ENCODE results near the gene AMDHD2. TPM values are rescaled to one million over a fixed set of nuclear protein-coding genes. Genes with fewer than 3 reads are reported as not detected.

The AMDHD2 gene
- total and polyA plus RNA-seq, 2 of the 13 experiments (the other 11 are each of a cell fraction or from before 2014, with no cell fraction given) = 33.5 to 39.1 TPM

DNA sequence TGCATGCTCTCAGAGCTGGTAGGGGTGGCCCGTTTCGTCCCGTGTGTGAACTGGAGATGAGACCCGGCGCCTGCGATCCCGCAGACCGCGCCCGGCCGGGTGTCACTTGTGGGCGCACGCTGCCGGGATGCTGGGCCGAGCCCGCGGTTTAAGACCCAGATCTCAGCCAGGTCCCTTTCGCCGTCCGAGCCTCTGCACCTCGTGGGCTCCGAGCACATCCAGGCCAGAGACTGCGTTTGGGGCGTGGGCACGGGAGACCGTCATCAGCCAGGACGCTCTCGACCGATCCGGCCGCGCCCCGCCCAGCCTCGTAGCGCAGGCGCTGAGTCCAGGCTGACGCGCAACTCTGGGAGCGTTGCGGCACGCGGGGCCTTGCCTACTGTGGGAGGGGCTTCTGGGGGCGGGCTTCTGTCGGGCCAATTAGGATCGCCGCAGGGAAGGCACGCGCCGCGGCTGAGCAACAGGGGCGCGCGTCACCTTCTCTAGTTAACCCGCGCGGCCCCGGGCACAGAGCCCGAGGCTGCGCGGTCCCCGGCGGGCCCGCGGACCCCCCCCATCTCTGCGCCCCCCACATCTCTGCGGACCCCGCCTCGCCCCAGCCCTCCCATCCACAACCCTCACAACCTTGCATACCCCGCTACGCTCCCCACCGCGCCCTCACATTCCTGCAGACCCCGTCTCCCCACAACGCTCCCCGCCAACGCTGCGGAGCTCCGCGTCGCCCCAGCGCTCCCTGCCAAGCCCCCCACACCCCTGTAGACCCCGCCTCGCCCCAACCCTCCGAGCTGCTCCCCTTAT, 11.7 kb downstream of the AMDHD2 start (continued):
- TF ChIP-seq, protein P1, sequence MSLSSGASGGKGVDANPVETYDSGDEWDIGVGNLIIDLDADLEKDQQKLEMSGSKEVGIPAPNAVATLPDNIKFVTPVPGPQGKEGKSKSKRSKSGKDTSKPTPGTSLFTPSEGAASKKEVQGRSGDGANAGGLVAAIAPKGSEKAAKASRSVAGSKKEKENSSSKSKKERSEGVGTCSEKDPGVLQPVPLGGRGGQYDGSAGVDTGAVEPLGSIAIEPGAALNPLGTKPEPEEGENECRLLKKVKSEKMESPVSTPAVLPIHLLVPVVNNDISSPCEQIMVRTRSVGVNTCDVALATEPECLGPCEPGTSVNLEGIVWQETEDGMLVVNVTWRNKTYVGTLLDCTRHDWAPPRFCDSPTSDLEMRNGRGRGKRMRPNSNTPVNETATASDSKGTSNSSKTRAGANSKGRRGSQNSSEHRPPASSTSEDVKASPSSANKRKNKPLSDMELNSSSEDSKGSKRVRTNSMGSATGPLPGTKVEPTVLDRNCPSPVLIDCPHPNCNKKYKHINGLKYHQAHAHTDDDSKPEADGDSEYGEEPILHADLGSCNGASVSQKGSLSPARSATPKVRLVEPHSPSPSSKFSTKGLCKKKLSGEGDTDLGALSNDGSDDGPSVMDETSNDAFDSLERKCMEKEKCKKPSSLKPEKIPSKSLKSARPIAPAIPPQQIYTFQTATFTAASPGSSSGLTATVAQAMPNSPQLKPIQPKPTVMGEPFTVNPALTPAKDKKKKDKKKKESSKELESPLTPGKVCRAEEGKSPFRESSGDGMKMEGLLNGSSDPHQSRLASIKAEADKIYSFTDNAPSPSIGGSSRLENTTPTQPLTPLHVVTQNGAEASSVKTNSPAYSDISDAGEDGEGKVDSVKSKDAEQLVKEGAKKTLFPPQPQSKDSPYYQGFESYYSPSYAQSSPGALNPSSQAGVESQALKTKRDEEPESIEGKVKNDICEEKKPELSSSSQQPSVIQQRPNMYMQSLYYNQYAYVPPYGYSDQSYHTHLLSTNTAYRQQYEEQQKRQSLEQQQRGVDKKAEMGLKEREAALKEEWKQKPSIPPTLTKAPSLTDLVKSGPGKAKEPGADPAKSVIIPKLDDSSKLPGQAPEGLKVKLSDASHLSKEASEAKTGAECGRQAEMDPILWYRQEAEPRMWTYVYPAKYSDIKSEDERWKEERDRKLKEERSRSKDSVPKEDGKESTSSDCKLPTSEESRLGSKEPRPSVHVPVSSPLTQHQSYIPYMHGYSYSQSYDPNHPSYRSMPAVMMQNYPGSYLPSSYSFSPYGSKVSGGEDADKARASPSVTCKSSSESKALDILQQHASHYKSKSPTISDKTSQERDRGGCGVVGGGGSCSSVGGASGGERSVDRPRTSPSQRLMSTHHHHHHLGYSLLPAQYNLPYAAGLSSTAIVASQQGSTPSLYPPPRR (CRISPR knock-in tag; IDR thresholded peaks at IDR 0.05; ENCODE audit: borderline replicate concordance) = peak; percentile 53; the same call in 1 of the 2 replicates
- TF ChIP-seq SSRP1 (CRISPR knock-in tag; IDR thresholded peaks at IDR 0.05) (no peak), ZNF251 (CRISPR knock-in tag; IDR thresholded peaks at IDR 0.05) (no peak), ZNF598 (CRISPR knock-in tag; IDR thresholded peaks at IDR 0.05; ENCODE audit: borderline replicate concordance) (peak; percentile 79; the same call in 1 of the 2 replicates), BRD4 (CRISPR knock-in tag; IDR thresholded peaks at IDR 0.05) (0 out of 2 replicates have a peak, but pooled peaks have one; percentile 23), HES4 (CRISPR knock-in tag; IDR thresholded peaks at IDR 0.05; ENCODE audit: borderline replicate concordance) (peak; percentile 30; the same call in 1 of the 2 replicates), HMGXB4 (CRISPR knock-in tag; IDR thresholded peaks at IDR 0.05; ENCODE audit: borderline replicate concordance in 1 of 2, low read depth in 1 of 2) (peak in 1 of 2 experiments; percentile 28; a peak in 1 of 4 replicates), SNAI1 (CRISPR knock-in tag; IDR thresholded peaks at IDR 0.05; ENCODE audit: borderline replicate concordance) (no peak), SMARCE1 (IDR thresholded peaks at IDR 0.05; ENCODE audit: borderline replicate concordance) (no peak), HDAC2 (CRISPR knock-in tag; IDR thresholded peaks at IDR 0.05) (no peak), ZNF724P (CRISPR knock-in tag; IDR thresholded peaks at IDR 0.05; ENCODE audit: borderline replicate concordance) (no peak), ZKSCAN1 (IDR thresholded peaks at IDR 0.05; ENCODE audit: low read length) (no peak), NFIB (CRISPR knock-in tag; IDR thresholded peaks at IDR 0.05; ENCODE audit: borderline replicate concordance) (no peak), ZHX1 (CRISPR knock-in tag; IDR thresholded peaks at IDR 0.05; ENCODE audit: low read depth) (peak; percentile 70), ZNF510 (CRISPR knock-in tag; IDR thresholded peaks at IDR 0.05; ENCODE audit: low read depth) (peak; percentile 81; the same call in 1 of the 2 replicates), NFYC (CRISPR knock-in tag; IDR thresholded peaks at IDR 0.05) (peak; percentile 77), NFKBIZ (CRISPR knock-in tag; IDR thresholded peaks at IDR 0.05) (no peak), CENPT (CRISPR knock-in tag; IDR thresholded peaks at IDR 0.05; ENCODE audit: low read depth) (no peak), CBFB (CRISPR knock-in tag; IDR thresholded peaks at IDR 0.05) (peak; percentile 56)
- TF ChIP-seq, protein P2, sequence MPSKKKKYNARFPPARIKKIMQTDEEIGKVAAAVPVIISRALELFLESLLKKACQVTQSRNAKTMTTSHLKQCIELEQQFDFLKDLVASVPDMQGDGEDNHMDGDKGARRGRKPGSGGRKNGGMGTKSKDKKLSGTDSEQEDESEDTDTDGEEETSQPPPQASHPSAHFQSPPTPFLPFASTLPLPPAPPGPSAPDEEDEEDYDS (CRISPR knock-in tag; IDR thresholded peaks at IDR 0.05) = peak; percentile 64; the same call in 1 of the 2 replicates
